Keratinocyte (primary cell): ENCODE measurements around the gene CFAP57. TPM values are rescaled to one million over a fixed set of nuclear protein-coding genes. Genes with fewer than 3 reads are reported as not detected.

Experiments used
- DNase-seq: peaks from one replicate; pipeline ENCODE4 v3.0.0-alpha.2; 2011; ENCODE audit warnings: low read depth, missing footprints, low spot score
- FAIRE-seq: peaks from 2 replicates; lab custom pipeline; 2011; peaks lifted over from hg19 to GRCh38; lab: Jason Lieb, UNC
- H2AFZ ChIP-seq: 2 replicates; pipeline ENCODE4 v1.6.0; 2012; ENCODE audit warnings: low read length, control low read depth, inconsistent platforms; ENCODE audit not compliant: control insufficient read depth
- H3K27ac ChIP-seq: 2 replicates; pipeline ENCODE4 v1.5.1; 2011; ENCODE audit warnings: low read length; ENCODE audit not compliant: control insufficient read depth, insufficient read depth
- H3K27me3 ChIP-seq: 3 replicates; pipeline ENCODE4 v1.6.0; 2011; ENCODE audit warnings: low read length; ENCODE audit not compliant: control insufficient read depth, insufficient read depth; ENCODE audit errors: extremely low read depth
- H3K36me3 ChIP-seq, 2 experiments: 2 replicates in 1 of 2; 3 replicates in 1 of 2; pipeline ENCODE4 v1.5.1; 2011; ENCODE audit warnings: low read length in 2 of 2, mild to moderate bottlenecking in 1 of 2; ENCODE audit not compliant: control insufficient read depth in 2 of 2, insufficient read depth in 2 of 2; ENCODE audit errors: extremely low read depth in 1 of 2
- H3K4me1 ChIP-seq: 3 replicates; pipeline ENCODE4 v1.5.1; 2011; ENCODE audit warnings: low read length; ENCODE audit not compliant: control insufficient read depth, insufficient read depth; ENCODE audit errors: extremely low read depth
- H3K4me2 ChIP-seq: 3 replicates; pipeline ENCODE4 v1.6.0; 2011; ENCODE audit warnings: low read depth, low read length; ENCODE audit not compliant: control insufficient read depth, insufficient read depth; ENCODE audit errors: extremely low read depth
- H3K4me3 ChIP-seq, 3 experiments: fragments of 200-600 bp in 1 of 3; sonication (generic) in 1 of 3; 2 replicates in 2 of 3; 3 replicates in 1 of 3; pipeline ENCODE4 v1.5.1; 2011 to 2016; ENCODE audit warnings: low read length in 3 of 3, mild to moderate bottlenecking in 3 of 3, control low read depth in 2 of 3, inconsistent platforms in 1 of 3, low read depth in 1 of 3, mixed read lengths in 1 of 3, mixed run types in 1 of 3, moderate library complexity in 1 of 3; ENCODE audit not compliant: control insufficient read depth in 2 of 3, insufficient read depth in 2 of 3; ENCODE audit errors: extremely low read depth in 1 of 3
- H3K79me2 ChIP-seq: 2 replicates; pipeline ENCODE4 v1.6.0; 2012; ENCODE audit warnings: low read length; ENCODE audit not compliant: control insufficient read depth, insufficient read depth
- H3K9ac ChIP-seq: 3 replicates; pipeline ENCODE4 v1.6.0; 2011; ENCODE audit warnings: low read length; ENCODE audit not compliant: control insufficient read depth, insufficient read depth; ENCODE audit errors: extremely low read depth
- H3K9me1 ChIP-seq: 3 replicates; pipeline ENCODE4 v1.6.0; 2011; ENCODE audit warnings: low read length; ENCODE audit not compliant: control insufficient read depth, insufficient read depth; ENCODE audit errors: extremely low read depth
- H3K9me3 ChIP-seq: 2 replicates; pipeline ENCODE4 v1.5.1; 2012; ENCODE audit warnings: low read depth, low read length; ENCODE audit not compliant: control insufficient read depth
- H4K20me1 ChIP-seq: 3 replicates; pipeline ENCODE4 v1.6.0; 2011; ENCODE audit warnings: low read length; ENCODE audit not compliant: control insufficient read depth, insufficient read depth; ENCODE audit errors: extremely low read depth
- CTCF ChIP-seq, 3 experiments: IDR thresholded peaks in 1 of 3; conservative IDR thresholded peaks in 1 of 3; optimal IDR thresholded peaks in 1 of 3; 2 replicates in 2 of 3; 3 replicates in 1 of 3; pipeline versions ENCODE3 to v1.5.1; 2011; ENCODE audit warnings: low read length in 3 of 3, mild to moderate bottlenecking in 3 of 3, moderate library complexity in 2 of 3, control low read depth in 1 of 3, inconsistent platforms in 1 of 3; ENCODE audit not compliant: insufficient read depth in 2 of 3; ENCODE audit errors: extremely low read depth in 1 of 3
- EZH2 ChIP-seq: IDR thresholded peaks from one replicate; pipeline ENCODE4 v1.6.1; 2012; ENCODE audit warnings: inconsistent platforms, mild to moderate bottlenecking, low read length, moderate library complexity
- dilution Hi-C: fragments of 300-500 bp; cut with MboI; formaldehyde crosslinking; loops from one replicate; pipeline ENCODE4 v1.7.0; 2020; ENCODE audit warnings: low sequenced_read_pairs; ENCODE audit not compliant: extremely low pct_ligation_motif_present
- polyA plus RNA-seq, 5 experiments: library from polyadenylated mRNA; depleted of rRNA in 3 of 5; stranded (reverse) in 3 of 5; stranded (forward) in 1 of 5; unstranded in 1 of 5; fragments of >200 nt; gene quantifications; 1 replicate in 1 of 5; 2 replicates in 3 of 5; 3 replicates in 1 of 5; pipeline versions ENCODE4 v1.2.1 to v1.2.3, GENCODE V29; 2011 to 2012; ENCODE audit warnings: missing spikeins in 2 of 5, low read depth in 1 of 5, low replicate concordance in 1 of 5

The CFAP57 gene
- polyA plus RNA-seq, 1 donor (not counting 4 experiments of a cell fraction or from before 2014, with no cell fraction given): 0.39 TPM

- Histone ChIP-seq H3K79me2 (no peaks in the 10 kb centered on the region), H3K9me3 (no peaks in the 10 kb centered on the region), H3K27ac (no peak overlapping the region), H3K4me1 (peaks cover 11% of the 10 kb centered on the region), H3K4me2 (peak overlapping the region; percentile 78), H3K9me1 (no peaks in the 10 kb centered on the region), H3K4me3 (peak overlapping the region; percentile 49 to 88 (median 77)), H3K36me3 (no peaks in the 10 kb centered on the region), H3K27me3 (no peaks in the 10 kb centered on the region), H4K20me1 (no peaks in the 10 kb centered on the region), H2AFZ (no peak overlapping the region), H3K9ac (no peak overlapping the region)
- TF ChIP-seq EZH2: no peak
- no peak for TF ChIP-seq CTCF (optimal IDR thresholded peaks at IDR 0.05 in 1 of 3, IDR thresholded peaks at IDR 0.05 in 1 of 3, conservative IDR thresholded peaks at IDR 0.05 in 1 of 3; ENCODE audit: extremely low read depth in 1 of 3, insufficient read depth in 2 of 3, low read length in 3 of 3)
- no peak for FAIRE-seq
- no peak for DNase-seq
- dilution Hi-C loops: no loop called here
Measured at GRCh38 chr1:43284546-43285110, 112.5 kb downstream of the CFAP57 start.

- H3K27ac ChIP-seq: peak within 1 kb of the TSS; percentile 34
- peak; percentile 88 for FAIRE-seq
- H3K4me3 ChIP-seq: peak within 1 kb of the TSS; percentile 49 to 88 (median 77)
- peak; percentile 66 for DNase-seq
- H3K9ac ChIP-seq: peak within 1 kb of the TSS; percentile 57
- H3K36me3 ChIP-seq: no peaks in the 10 kb centered on the region
- H4K20me1 ChIP-seq: no peaks in the 10 kb centered on the region
- H3K9me1 ChIP-seq: no peaks in the 10 kb centered on the region
- H3K4me2 ChIP-seq: peak within 1 kb of the TSS; percentile 78
- dilution Hi-C loops: no loop called here
- no peaks in the 10 kb centered on the region for H3K9me3 ChIP-seq
- H3K4me1 ChIP-seq: peaks cover 11% of the 10 kb centered on the region
- no peaks in the 10 kb centered on the region for H3K79me2 ChIP-seq
- no peaks in the 10 kb centered on the region for H3K27me3 ChIP-seq
- TF ChIP-seq CTCF (optimal IDR thresholded peaks at IDR 0.05 in 1 of 3, IDR thresholded peaks at IDR 0.05 in 1 of 3, conservative IDR thresholded peaks at IDR 0.05 in 1 of 3; ENCODE audit: extremely low read depth in 1 of 3, insufficient read depth in 2 of 3, low read length in 3 of 3) (peak; percentile 74 to 85 (median 75)), EZH2 (no peak)
- peak within 1 kb of the TSS; percentile 74 for H2AFZ ChIP-seq
Measured at GRCh38 chr1:43285269-43285990, 113.3 kb downstream of the CFAP57 start, which contains the start of gene C1orf210. C1orf210 (minus strand) TSS chr1:43285581; CDS start chr1:43283270, 2,311 bp downstream.
